NCI-H524 (cell line): ENCODE data around the gene TENM4.

Experiments
- DNase-seq, 2 experiments: peaks; one replicate each; lab custom pipeline; 2025; lab: John Stamatoyannopoulos, UW

The TENM4 gene

GRCh38 chr11:78935398-78936068 lies 505.3 kb downstream of the TENM4 start:
- DNase-seq, result no peak

- no peak for DNase-seq
Measured at GRCh38 chr11:78933350-78933749, 507.5 kb downstream of the TENM4 start.

GRCh38 chr11:78932757-78933156 lies 508.1 kb downstream of the TENM4 start:
- DNase-seq, result no peak

- no peak for DNase-seq
Measured at GRCh38 chr11:78931891-78932290, 508.9 kb downstream of the TENM4 start.

- no peak for DNase-seq
Measured at GRCh38 chr11:78930810-78931523, 509.9 kb downstream of the TENM4 start.

- DNase-seq, result no peak
Measured at GRCh38 chr11:78929906-78930220, 511.0 kb downstream of the TENM4 start.

GRCh38 chr11:78929207-78929905 lies 511.5 kb downstream of the TENM4 start:
- peak; percentile 8 to 18 for DNase-seq

GRCh38 chr11:78927511-78927910 lies 513.3 kb downstream of the TENM4 start:
- no peak for DNase-seq

GRCh38 chr11:78926633-78927338 lies 514.0 kb downstream of the TENM4 start:
- DNase-seq, result no peak

GRCh38 chr11:78925387-78925786 lies 515.4 kb downstream of the TENM4 start:
- no peak for DNase-seq

- DNase-seq, result no peak
Measured at GRCh38 chr11:78922859-78923625, 517.8 kb downstream of the TENM4 start.

GRCh38 chr11:78921509-78921908 lies 519.3 kb downstream of the TENM4 start:
- no peak for DNase-seq

- DNase-seq, result no peak
Measured at GRCh38 chr11:78920329-78920728, 520.5 kb downstream of the TENM4 start.

GRCh38 chr11:78916759-78917158 lies 524.1 kb downstream of the TENM4 start:
- DNase-seq, result no peak

- DNase-seq, result no peak
Measured at GRCh38 chr11:78914503-78914902, 526.3 kb downstream of the TENM4 start.

- no peak for DNase-seq
Measured at GRCh38 chr11:78912778-78913177, 528.1 kb downstream of the TENM4 start.

- no peak for DNase-seq
Measured at GRCh38 chr11:78910322-78910721, 530.5 kb downstream of the TENM4 start.

GRCh38 chr11:78909386-78909785 lies 531.4 kb downstream of the TENM4 start:
- DNase-seq, result no peak

- DNase-seq, result no peak
Measured at GRCh38 chr11:78907636-78908035, 533.2 kb downstream of the TENM4 start.

- DNase-seq, result no peak
Measured at GRCh38 chr11:78906566-78906965, 534.3 kb downstream of the TENM4 start.

- DNase-seq, result no peak
Measured at GRCh38 chr11:78905756-78906155, 535.1 kb downstream of the TENM4 start.
